GM12878 (cell line): ENCODE data around the gene USP35. TPM values are rescaled to one million over a fixed set of nuclear protein-coding genes. Genes with fewer than 3 reads are reported as not detected.

ENCODE experiments used
- ATAC-seq: fragments of 200-7000 bp; cut with Tn5 transposase; 3 replicates; pipeline ENCODE4 v1.9.1; 2020; ENCODE audit warnings: mild to moderate bottlenecking, moderate library complexity
- BruUV-seq: library from RNA; stranded (reverse); fragments of 400-500 nt; replicated peaks from 2 replicates; lab custom pipeline; 2021; lab: Mats Ljungman, UMichigan
- CTCF ChIA-PET: fragments of 300-600 bp; sonication (Branson Sonifier 250); formaldehyde crosslinking; extraction: SDS; loops from one replicate; lab custom pipeline; 2021; ENCODE audit warnings: inconsistent platforms; lab: Yijun Ruan, JAX
- POLR2A ChIA-PET: fragments of 350-600 bp; formaldehyde crosslinking; extraction: SDS; loops from one replicate; lab custom pipeline; 2021; ENCODE audit warnings: inconsistent platforms; lab: Charles Lee
- RAD21 ChIA-PET: fragments of 300-600 bp; sonication (Branson Sonifier 250); formaldehyde crosslinking; loops from one replicate; lab custom pipeline; 2023; ENCODE audit warnings: antibody characterized with exemption; ENCODE audit not compliant: unreplicated experiment; lab: Charles Lee
- SMC1A ChIA-PET: fragments of 300-600 bp; sonication (Branson Sonifier 250); formaldehyde crosslinking; loops from one replicate; lab custom pipeline; 2023; ENCODE audit not compliant: unreplicated experiment, uncharacterized antibody; lab: Charles Lee
- DNase-seq: peaks from one replicate; pipeline ENCODE4 v3.0.0-alpha.2; 2011; ENCODE audit warnings: low read depth, low spot score
- FAIRE-seq: peaks from 3 replicates; lab custom pipeline; 2011; peaks lifted over from hg19 to GRCh38; lab: Jason Lieb, UNC
- H2AFZ ChIP-seq: 2 replicates; pipeline ENCODE4 v1.6.0; 2011; ENCODE audit warnings: low read depth, low read length, control low read depth; ENCODE audit not compliant: control insufficient read depth
- H3K27ac ChIP-seq: 2 replicates; pipeline ENCODE4 v1.5.1; 2011; ENCODE audit warnings: control low read depth; ENCODE audit not compliant: control insufficient read depth, insufficient read depth
- H3K27me3 ChIP-seq, 2 experiments: replicated peaks in 1 of 2; 2 replicates each; pipeline versions ENCODE4 v1.6.0 to v1.6.1; 2011; ENCODE audit warnings: low read length in 1 of 2; ENCODE audit not compliant: control insufficient read depth in 2 of 2, insufficient read depth in 2 of 2
- H3K36me3 ChIP-seq, 2 experiments: 2 replicates each; pipeline ENCODE4 v1.5.1; 2011; ENCODE audit warnings: low read length in 1 of 2; ENCODE audit not compliant: control insufficient read depth in 2 of 2, insufficient read depth in 2 of 2
- H3K4me1 ChIP-seq: 2 replicates; pipeline ENCODE4 v1.6.1; 2011; ENCODE audit warnings: mild to moderate bottlenecking, low read length, moderate library complexity, mixed read lengths; ENCODE audit not compliant: control insufficient read depth, insufficient read depth
- H3K4me2 ChIP-seq: 2 replicates; pipeline ENCODE4 v1.6.0; 2011; ENCODE audit warnings: control low read depth; ENCODE audit not compliant: control insufficient read depth, insufficient read depth
- H3K4me3 ChIP-seq: fragments of 200-600 bp; sonication (generic); 2 replicates; pipeline ENCODE4 v1.5.1; 2016
- H3K79me2 ChIP-seq: 2 replicates; pipeline ENCODE4 v1.6.0; 2011; ENCODE audit warnings: low read length; ENCODE audit not compliant: control insufficient read depth, insufficient read depth
- H3K9ac ChIP-seq: 2 replicates; pipeline ENCODE4 v1.8.0; 2011; ENCODE audit warnings: low read length, control low read depth, mixed read lengths; ENCODE audit not compliant: control insufficient read depth, insufficient read depth
- H3K9me3 ChIP-seq: replicated peaks from 3 replicates; pipeline ENCODE4 v1.5.1; 2011; ENCODE audit warnings: mild to moderate bottlenecking, low read length; ENCODE audit not compliant: control insufficient read depth, insufficient read depth
- H4K20me1 ChIP-seq: 2 replicates; pipeline ENCODE4 v1.6.0; 2011; ENCODE audit not compliant: control insufficient read depth, insufficient read depth
- CEBPZ ChIP-seq: fragments of 150-350 bp; IDR thresholded peaks from 2 replicates; pipeline ENCODE4 v1.6.1; 2016; ENCODE audit warnings: low read depth, low read length
- EP300 ChIP-seq, 2 experiments: fragments of 150-350 bp in 1 of 2; IDR thresholded peaks; 2 replicates each; pipeline ENCODE4 v1.6.1; 2011 to 2012; ENCODE audit warnings: low read depth in 2 of 2, low read length in 2 of 2, borderline replicate concordance in 1 of 2, improper control_type of control experiment in 1 of 2, inconsistent platforms in 1 of 2; ENCODE audit not compliant: control insufficient read depth in 1 of 2
- JUND ChIP-seq: IDR thresholded peaks from 2 replicates; pipeline ENCODE4 v1.6.1; 2012; ENCODE audit warnings: low read depth, mild to moderate bottlenecking, low read length, improper control_type of control experiment, moderate library complexity
- MTA3 ChIP-seq: IDR thresholded peaks from 2 replicates; pipeline ENCODE4 v1.6.1; 2012; ENCODE audit warnings: low read length, inconsistent platforms, borderline replicate concordance
- MYB ChIP-seq: fragments of 150-350 bp; IDR thresholded peaks from 2 replicates; pipeline ENCODE4 v1.6.1; 2014; ENCODE audit warnings: mild to moderate bottlenecking, low read depth, low read length, borderline replicate concordance
- TARDBP ChIP-seq: IDR thresholded peaks from 2 replicates; pipeline ENCODE4 v1.6.1; 2016; ENCODE audit warnings: borderline replicate concordance
- ZBTB4 ChIP-seq: fragments of 450-650 bp; formaldehyde crosslinking; IDR thresholded peaks from 2 replicates; pipeline ENCODE4 v1.4.0; 2022; ENCODE audit warnings: mild to moderate bottlenecking, moderate library complexity
- WGBS: methylation state at CpG from one replicate; pipeline ENCODE4 v1.1.6; 2016; ENCODE audit warnings: low lambda C conversion rate; ENCODE audit not compliant: insufficient replicate concordance, insufficient coverage; ENCODE audit errors: missing lambda C conversion rate; 5-methylcytosine and 5-hydroxymethylcytosine counted together
- in situ Hi-C: fragments of 300-500 bp; cut with MboI; formaldehyde crosslinking; loops from 9 replicates; pipeline ENCODE4 v1.14.3; 2018; ENCODE audit warnings: mixed read lengths
- intact Hi-C: fragments of 100-400 bp; cut with micrococcal nuclease; formaldehyde crosslinking; loops from one replicate; pipeline ENCODE4 v1.14.2; 2022; ENCODE audit not compliant: unreplicated experiment
- polyA plus RNA-seq, 11 experiments: library from polyadenylated mRNA; depleted of rRNA in 4 of 11; unstranded in 6 of 11; stranded (reverse) in 5 of 11; fragments of >200 nt; fragmentation: Nextera tagmentation in 4 of 11; fragmentation: Illumina TruSeq in 1 of 11; extraction: Ambion mirVana in 4 of 11; extraction: Trizol in 1 of 11; gene quantifications; 1 replicate in 1 of 11; 2 replicates in 10 of 11; pipeline versions ENCODE4 v1.2.1 to v1.2.3, GENCODE V29; 2011 to 2016; ENCODE audit warnings: inconsistent platforms in 2 of 11, missing spikeins in 2 of 11, low read depth in 1 of 11
- total RNA-seq, 4 experiments: library from RNA; depleted of rRNA in 3 of 4; stranded (reverse); fragments of >200 nt in 3 of 4; fragmentation: Illumina TruSeq in 1 of 4; extraction: Trizol in 1 of 4; gene quantifications; 2 replicates each; pipeline versions ENCODE4 v1.2.1 to v1.2.3, GENCODE V29; 2013 to 2021

The USP35 gene
- total and polyA plus RNA-seq, 10 of the 15 experiments (the other 5 are each of a cell fraction or from before 2014, with no cell fraction given): 0.13 to 6.4 (median 3.1) TPM; not detected in 1

- Histone ChIP-seq H3K79me2 (no peaks in the 10 kb centered on the region), H3K27ac (no peak overlapping the region), H3K9ac (no peak overlapping the region), H3K36me3 (no peaks in the 10 kb centered on the region), H3K4me2 (no peak overlapping the region), H3K4me1 (no peaks in the 10 kb centered on the region), H4K20me1 (no peaks in the 10 kb centered on the region), H3K27me3 (no peaks in the 10 kb centered on the region), H3K9me3 (no peaks in the 10 kb centered on the region), H2AFZ (no peak overlapping the region), H3K4me3 (no peak overlapping the region)
- in situ Hi-C loops: no loop called here
- intact Hi-C loops: no loop called here
- ATAC-seq (no peak), FAIRE-seq (no peak), DNase-seq (no peak)
- 25% methylated on average over 6 of the region's 6 CpGs for WGBS
- ChIA-PET RAD21 (no interaction called here), POLR2A (no interaction called here), CTCF (no interaction called here), SMC1A (interaction anchor here (0.7 kb wide), 1 partner anchor 28 kb away, joined by 3 read pairs; no protein-coding TSS in a partner anchor)
- no TSS peak for BruUV-seq
- TF ChIP-seq MYB (no peak), JUND (no peak), MTA3 (no peak), TARDBP (no peak), CEBPZ (no peak), EP300 (IDR thresholded peaks at IDR 0.05; ENCODE audit: borderline replicate concordance in 1 of 2, control insufficient read depth in 1 of 2, low read depth in 2 of 2, low read length in 2 of 2) (no peak), ZBTB4 (CRISPR knock-in tag) (no peak)
These were observed 29.6 kb upstream of the USP35 start for GRCh38 chr11:78158987-78159652.
